ENCODE results near the gene ATXN7L3.
"Not testable (repeated sequence)": the region's sequence is repeated elsewhere in the genome, so short reads cannot be mapped to it uniquely, and the experiment has no call there.

The ATXN7L3 gene

GRCh38 chr17:44159519-44160210 is 40.0 kb downstream of the ATXN7L3 start:
- Histone ChIP-seq H3K36me3 (ENCODE audit: insufficient read depth) (no peaks in the 10 kb centered on the region; the same call in 1 of the 2 replicates), H4K20me1 (ENCODE audit: insufficient read depth) (no peaks in the 10 kb centered on the region), H3K27me3 (ENCODE audit: insufficient read depth, low read depth) (no peaks in the 10 kb centered on the region), H3K4me3 (IDR thresholded peaks at IDR 0.05; ENCODE audit: insufficient read depth, low read depth, low read length) (no peak overlapping the region), H3K79me2 (ENCODE audit: insufficient read depth, low read depth) (no peaks in the 10 kb centered on the region), H3K27ac (no peak overlapping the region), H3K9ac (no peak overlapping the region), H3K4me2 (no peak overlapping the region), H2AFZ (ENCODE audit: low read depth) (no peak overlapping the region), H3K4me1 (ENCODE audit: low read depth, poor library complexity, severe bottlenecking) (peaks cover 20% of the 10 kb centered on the region)
- no peak for TF ChIP-seq CTCF (conservative IDR thresholded peaks at IDR 0.05; ENCODE audit: low read depth, low read length)

GRCh38 chr17:44155488-44155887 is 44.2 kb downstream of the ATXN7L3 start:
- no peak for TF ChIP-seq CTCF (conservative IDR thresholded peaks at IDR 0.05; ENCODE audit: low read depth, low read length)
- H3K27ac ChIP-seq, result no peak overlapping the region
- no peak overlapping the region for H2AFZ ChIP-seq (ENCODE audit: low read depth)
- no peaks in the 10 kb centered on the region; the same call in 1 of the 2 replicates for H3K36me3 ChIP-seq (ENCODE audit: insufficient read depth)
- H3K4me3 ChIP-seq (IDR thresholded peaks at IDR 0.05; ENCODE audit: insufficient read depth, low read depth, low read length), result no peak overlapping the region
- no peak overlapping the region for H3K9ac ChIP-seq
- H4K20me1 ChIP-seq (ENCODE audit: insufficient read depth), result no peaks in the 10 kb centered on the region
- peaks cover 6% of the 10 kb centered on the region; the same call in 1 of the 2 replicates for H3K79me2 ChIP-seq (ENCODE audit: insufficient read depth, low read depth)
- no peak overlapping the region for H3K4me2 ChIP-seq
- peaks cover 25% of the 10 kb centered on the region for H3K4me1 ChIP-seq (ENCODE audit: low read depth, poor library complexity, severe bottlenecking)
- H3K27me3 ChIP-seq (ENCODE audit: insufficient read depth, low read depth), result no peaks in the 10 kb centered on the region

GRCh38 chr17:44152875-44153274 is 46.8 kb downstream of the ATXN7L3 start:
- Histone ChIP-seq H3K4me1 (ENCODE audit: low read depth, poor library complexity, severe bottlenecking) (peaks cover 10% of the 10 kb centered on the region), H3K4me3 (IDR thresholded peaks at IDR 0.05; ENCODE audit: insufficient read depth, low read depth, low read length) (no peak overlapping the region), H2AFZ (ENCODE audit: low read depth) (no peak overlapping the region), H3K27me3 (ENCODE audit: insufficient read depth, low read depth) (no peaks in the 10 kb centered on the region), H3K9ac (no peak overlapping the region), H3K27ac (no peak overlapping the region), H3K79me2 (ENCODE audit: insufficient read depth, low read depth) (peaks cover 22% of the 10 kb centered on the region; the same call in 1 of the 2 replicates), H3K36me3 (ENCODE audit: insufficient read depth) (no peaks in the 10 kb centered on the region; the same call in 1 of the 2 replicates), H4K20me1 (ENCODE audit: insufficient read depth) (0 out of 2 replicates have a peak, but pooled peaks cover 5% of the 10 kb centered on the region), H3K4me2 (no peak overlapping the region)
- no peak for TF ChIP-seq CTCF (conservative IDR thresholded peaks at IDR 0.05; ENCODE audit: low read depth, low read length)

- Histone ChIP-seq H3K4me2 (no peak overlapping the region), H3K9ac (no peak overlapping the region), H2AFZ (ENCODE audit: low read depth) (no peak overlapping the region), H4K20me1 (ENCODE audit: insufficient read depth) (0 out of 2 replicates have a peak, but pooled peaks cover 5% of the 10 kb centered on the region), H3K4me1 (ENCODE audit: low read depth, poor library complexity, severe bottlenecking) (peaks cover 15% of the 10 kb centered on the region), H3K4me3 (IDR thresholded peaks at IDR 0.05; ENCODE audit: insufficient read depth, low read depth, low read length) (no peak overlapping the region), H3K27me3 (ENCODE audit: insufficient read depth, low read depth) (no peaks in the 10 kb centered on the region), H3K79me2 (ENCODE audit: insufficient read depth, low read depth) (peaks cover 22% of the 10 kb centered on the region; the same call in 1 of the 2 replicates), H3K36me3 (ENCODE audit: insufficient read depth) (no peaks in the 10 kb centered on the region; the same call in 1 of the 2 replicates), H3K27ac (no peak overlapping the region)
- no peak for TF ChIP-seq CTCF (conservative IDR thresholded peaks at IDR 0.05; ENCODE audit: low read depth, low read length)
Observed at GRCh38 chr17:44149750-44150329, 49.8 kb downstream of the ATXN7L3 start.

- not testable (repeated sequence) for H2AFZ ChIP-seq (ENCODE audit: low read depth); H3K4me3 ChIP-seq (IDR thresholded peaks at IDR 0.05; ENCODE audit: insufficient read depth, low read depth, low read length); H3K4me2 ChIP-seq; H3K27ac ChIP-seq; H3K27me3 ChIP-seq (ENCODE audit: insufficient read depth, low read depth); H3K36me3 ChIP-seq (ENCODE audit: insufficient read depth); H4K20me1 ChIP-seq (ENCODE audit: insufficient read depth); H3K9ac ChIP-seq
- Histone ChIP-seq H3K79me2 (ENCODE audit: insufficient read depth, low read depth) (peaks cover 27% of the 10 kb centered on the region), H3K4me1 (ENCODE audit: low read depth, poor library complexity, severe bottlenecking) (peaks cover 15% of the 10 kb centered on the region)
Observed at GRCh38 chr17:44149066-44149465, 50.6 kb downstream of the ATXN7L3 start.

All from KMS-11 (cell line).